ENCODE results near the gene PWP2.
"Not testable (repeated sequence)": the region's sequence is repeated elsewhere in the genome, so short reads cannot be mapped to it uniquely, and the experiment has no call there.

DNA sequence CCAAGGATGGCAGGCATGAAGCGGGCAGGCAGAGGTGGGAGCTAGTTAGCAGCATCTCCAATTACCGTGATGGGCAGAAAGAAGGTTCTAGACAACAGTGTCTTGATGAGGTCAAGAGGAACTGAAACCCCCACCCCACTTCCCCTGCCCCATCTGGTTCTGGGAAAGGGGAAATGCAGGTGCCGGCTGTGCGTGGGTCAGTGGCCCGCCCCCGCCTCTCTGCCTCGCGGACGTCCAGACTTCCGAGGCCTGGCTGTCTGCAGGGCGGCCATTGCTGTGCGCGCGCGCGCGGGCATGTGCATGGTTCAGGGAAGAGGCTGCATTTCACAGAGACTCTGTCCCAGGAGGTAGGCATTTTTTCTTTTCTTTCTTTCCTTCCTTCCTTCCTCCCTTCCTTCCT is 68.0 kb downstream of the PWP2 start:
- TF ChIP-seq CTCF (IDR thresholded peaks at IDR 0.05); POLR2AphosphoS5 (IDR thresholded peaks at IDR 0.05; ENCODE audit: low read depth, low read length); SIN3A (IDR thresholded peaks at IDR 0.05; ENCODE audit: borderline replicate concordance, insufficient read depth, low read depth, low read length): not testable (repeated sequence)
- TF ChIP-seq, protein P1, sequence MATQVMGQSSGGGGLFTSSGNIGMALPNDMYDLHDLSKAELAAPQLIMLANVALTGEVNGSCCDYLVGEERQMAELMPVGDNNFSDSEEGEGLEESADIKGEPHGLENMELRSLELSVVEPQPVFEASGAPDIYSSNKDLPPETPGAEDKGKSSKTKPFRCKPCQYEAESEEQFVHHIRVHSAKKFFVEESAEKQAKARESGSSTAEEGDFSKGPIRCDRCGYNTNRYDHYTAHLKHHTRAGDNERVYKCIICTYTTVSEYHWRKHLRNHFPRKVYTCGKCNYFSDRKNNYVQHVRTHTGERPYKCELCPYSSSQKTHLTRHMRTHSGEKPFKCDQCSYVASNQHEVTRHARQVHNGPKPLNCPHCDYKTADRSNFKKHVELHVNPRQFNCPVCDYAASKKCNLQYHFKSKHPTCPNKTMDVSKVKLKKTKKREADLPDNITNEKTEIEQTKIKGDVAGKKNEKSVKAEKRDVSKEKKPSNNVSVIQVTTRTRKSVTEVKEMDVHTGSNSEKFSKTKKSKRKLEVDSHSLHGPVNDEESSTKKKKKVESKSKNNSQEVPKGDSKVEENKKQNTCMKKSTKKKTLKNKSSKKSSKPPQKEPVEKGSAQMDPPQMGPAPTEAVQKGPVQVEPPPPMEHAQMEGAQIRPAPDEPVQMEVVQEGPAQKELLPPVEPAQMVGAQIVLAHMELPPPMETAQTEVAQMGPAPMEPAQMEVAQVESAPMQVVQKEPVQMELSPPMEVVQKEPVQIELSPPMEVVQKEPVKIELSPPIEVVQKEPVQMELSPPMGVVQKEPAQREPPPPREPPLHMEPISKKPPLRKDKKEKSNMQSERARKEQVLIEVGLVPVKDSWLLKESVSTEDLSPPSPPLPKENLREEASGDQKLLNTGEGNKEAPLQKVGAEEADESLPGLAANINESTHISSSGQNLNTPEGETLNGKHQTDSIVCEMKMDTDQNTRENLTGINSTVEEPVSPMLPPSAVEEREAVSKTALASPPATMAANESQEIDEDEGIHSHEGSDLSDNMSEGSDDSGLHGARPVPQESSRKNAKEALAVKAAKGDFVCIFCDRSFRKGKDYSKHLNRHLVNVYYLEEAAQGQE (IDR thresholded peaks at IDR 0.05; ENCODE audit: insufficient read depth in 1 of 2, low read depth in 2 of 2, low read length in 1 of 2) = not testable (repeated sequence)

Measured in Panc1 (cell line).